CD8-positive, alpha-beta memory T cell (primary cell): ENCODE results near the gene SGCD. TPM values are rescaled to one million over a fixed set of nuclear protein-coding genes. Genes with fewer than 3 reads are reported as not detected.

Source experiments
- CTCF ChIA-PET: fragments of 350-600 bp; sonication (Branson Sonifier 250); formaldehyde crosslinking; loops from one replicate; lab custom pipeline; 2021; ENCODE audit warnings: antibody characterized with exemption; lab: Charles Lee
- POLR2A ChIA-PET: fragments of 350-600 bp; sonication (Branson Sonifier 250); formaldehyde crosslinking; loops from one replicate; lab custom pipeline; 2021; ENCODE audit warnings: antibody characterized with exemption; lab: Charles Lee
- DNase-seq, 5 donors: peaks; one replicate each; pipeline versions ENCODE4 v3.0.0 to v3.0.0-alpha.2; 2020 to 2022; ENCODE audit warnings: mixed read lengths in 1 of 5
- H3K27ac ChIP-seq: one replicate; pipeline ENCODE4 v1.7.0; 2013; ENCODE audit warnings: low read depth, mild to moderate bottlenecking, low read length, moderate library complexity
- H3K27me3 ChIP-seq: 2 replicates; pipeline ENCODE4 v1.7.0; 2013; ENCODE audit warnings: low read length, mild to moderate bottlenecking; ENCODE audit not compliant: insufficient read depth, poor library complexity, severe bottlenecking
- H3K36me3 ChIP-seq: 2 replicates; pipeline ENCODE4 v1.7.0; 2013; ENCODE audit warnings: mild to moderate bottlenecking, low read length, moderate library complexity; ENCODE audit not compliant: insufficient read depth
- H3K4me1 ChIP-seq: 2 replicates; pipeline ENCODE4 v1.7.0; 2013; ENCODE audit warnings: mild to moderate bottlenecking, low read length, moderate library complexity; ENCODE audit not compliant: insufficient read depth
- H3K4me3 ChIP-seq: 2 replicates; pipeline ENCODE4 v1.7.0; 2013; ENCODE audit warnings: mild to moderate bottlenecking, low read length
- H3K9me3 ChIP-seq: 2 replicates; pipeline ENCODE4 v1.7.0; 2013; ENCODE audit warnings: mild to moderate bottlenecking, low read length
- H3K27ac Mint-ChIP-seq, 8 donors: one replicate each; pipeline ENCODE4 v1.8.0; 2020 to 2021; ENCODE audit warnings: mixed read lengths in 8 of 8, mild to moderate bottlenecking in 6 of 8, inconsistent platforms in 3 of 8, moderate library complexity in 3 of 8
- H3K27me3 Mint-ChIP-seq, 2 donors: one replicate each; pipeline ENCODE4 v1.8.0; 2020 to 2021; ENCODE audit warnings: mixed read lengths in 2 of 2, mild to moderate bottlenecking in 1 of 2, moderate library complexity in 1 of 2
- H3K36me3 Mint-ChIP-seq, 3 donors: one replicate each; pipeline ENCODE4 v1.8.0; 2020 to 2021; ENCODE audit warnings: mixed read lengths in 3 of 3, inconsistent platforms in 1 of 3, mild to moderate bottlenecking in 1 of 3
- H3K4me1 Mint-ChIP-seq, 3 donors: one replicate each; pipeline ENCODE4 v1.8.0; 2020 to 2021; ENCODE audit warnings: mixed read lengths in 3 of 3, inconsistent platforms in 1 of 3, mild to moderate bottlenecking in 1 of 3
- H3K4me3 Mint-ChIP-seq, 7 donors: one replicate each; pipeline ENCODE4 v1.8.0; 2020 to 2021; ENCODE audit warnings: mixed read lengths in 7 of 7, mild to moderate bottlenecking in 6 of 7, moderate library complexity in 4 of 7, inconsistent platforms in 2 of 7
- H3K9me3 Mint-ChIP-seq, 5 donors: one replicate each; pipeline ENCODE4 v1.8.0; 2020 to 2022; ENCODE audit warnings: mixed read lengths in 5 of 5, mild to moderate bottlenecking in 3 of 5, moderate library complexity in 2 of 5, inconsistent platforms in 1 of 5
- polyA plus RNA-seq: library from polyadenylated mRNA; unstranded; fragments of 300-500 nt; fragmentation: Illumina TruSeq; gene quantifications from one replicate; pipeline ENCODE4 v1.2.3, GENCODE V29; 2021
- total RNA-seq, 2 experiments: library from RNA; stranded (reverse); gene quantifications; one replicate each; pipeline ENCODE4 v1.2.3, GENCODE V29; 2021

SGCD gene
- total and polyA plus RNA-seq, 3 experiments from 2014 or later, result 0.11 to 0.14 (median 0.11) TPM

DNA sequence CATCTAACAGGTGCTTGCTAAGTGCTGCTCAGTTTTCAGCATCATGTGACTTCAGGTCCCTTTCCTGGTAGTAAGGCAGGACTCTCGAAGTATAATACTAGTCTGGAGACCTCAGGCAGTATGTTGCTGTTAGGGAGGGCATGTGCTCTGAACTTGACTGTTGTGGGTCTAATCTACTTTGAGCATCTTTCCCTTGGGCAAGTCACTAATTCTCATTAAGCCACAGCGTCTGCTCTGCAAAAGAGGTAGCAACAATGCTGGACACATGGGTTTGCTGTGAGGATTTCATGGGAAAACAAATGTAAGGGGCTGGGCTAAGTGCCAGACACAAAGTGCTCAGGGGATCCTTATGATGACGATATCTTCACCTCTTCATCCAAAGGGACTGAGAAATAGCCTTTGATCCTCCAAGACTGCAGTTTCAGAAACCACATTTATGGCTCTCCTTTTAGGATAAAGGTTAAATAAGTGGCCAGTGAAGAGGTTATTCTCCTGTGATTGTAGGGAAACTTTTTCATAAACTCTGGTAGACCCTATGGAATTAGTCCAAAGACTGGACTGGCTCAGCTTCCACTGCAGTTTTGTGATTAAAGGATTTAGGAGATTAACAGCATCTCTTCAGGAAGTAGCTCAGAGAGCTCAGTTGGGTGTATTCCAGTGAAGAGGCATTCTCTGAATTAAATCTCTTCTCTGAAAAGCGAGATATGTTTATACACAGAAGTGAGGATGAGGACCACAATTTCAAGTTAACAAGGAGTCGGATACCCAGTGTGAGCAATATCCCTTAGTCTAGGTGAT lies 216.6 kb downstream of the SGCD start:
- no peak overlapping the region for H3K4me3 ChIP-seq
- H3K36me3 Mint-ChIP-seq, result no peaks in the 10 kb centered on the region
- POLR2A ChIA-PET, result no interaction called here
- no peaks in the 10 kb centered on the region for H3K9me3 Mint-ChIP-seq
- H3K4me1 Mint-ChIP-seq, result no peaks in the 10 kb centered on the region
- CTCF ChIA-PET, result interaction anchor here (1.0 kb wide), 1 partner anchor 26 kb away, joined by 3 read pairs; no protein-coding TSS in a partner anchor
- H3K27ac Mint-ChIP-seq, result no peak overlapping the region
- no peak overlapping the region for H3K27ac ChIP-seq
- H3K27me3 Mint-ChIP-seq, result peaks cover 2 to 17% of the 10 kb centered on the region in 2 donors
- no peaks in the 10 kb centered on the region for H3K4me1 ChIP-seq
- no peaks in the 10 kb centered on the region for H3K36me3 ChIP-seq
- H3K27me3 ChIP-seq, result no peaks in the 10 kb centered on the region
- no peak for DNase-seq
- no peaks in the 10 kb centered on the region for H3K9me3 ChIP-seq
- no peak overlapping the region for H3K4me3 Mint-ChIP-seq

GRCh38 chr5:156552855-156553358 lies 225.9 kb downstream of the SGCD start:
- Mint-ChIP-seq H3K4me1 (no peaks in the 10 kb centered on the region), H3K36me3 (no peaks in the 10 kb centered on the region), H3K27ac (no peak overlapping the region), H3K27me3 (peaks cover 15 to 18% of the 10 kb centered on the region in 2 donors), H3K4me3 (no peak overlapping the region), H3K9me3 (no peaks in the 10 kb centered on the region)
- no peak for DNase-seq
- no peaks in the 10 kb centered on the region for H3K4me1 ChIP-seq
- no peaks in the 10 kb centered on the region for H3K27me3 ChIP-seq
- POLR2A ChIA-PET, result no interaction called here
- no peak overlapping the region for H3K27ac ChIP-seq
- H3K36me3 ChIP-seq, result no peaks in the 10 kb centered on the region
- H3K9me3 ChIP-seq, result no peaks in the 10 kb centered on the region
- no peak overlapping the region for H3K4me3 ChIP-seq
- CTCF ChIA-PET, result no interaction called here

GRCh38 chr5:156556666-156557406 lies 229.9 kb downstream of the SGCD start:
- POLR2A ChIA-PET, result no interaction called here
- Histone ChIP-seq H3K27me3 (no peaks in the 10 kb centered on the region), H3K4me3 (no peak overlapping the region), H3K9me3 (no peaks in the 10 kb centered on the region), H3K4me1 (no peaks in the 10 kb centered on the region), H3K36me3 (no peaks in the 10 kb centered on the region), H3K27ac (no peak overlapping the region)
- CTCF ChIA-PET, result interaction anchor here (0.8 kb wide), 1 partner anchor 38 kb away, joined by 3 read pairs; no protein-coding TSS in a partner anchor
- Mint-ChIP-seq H3K9me3 (no peaks in the 10 kb centered on the region), H3K27me3 (peaks cover 14 to 22% of the 10 kb centered on the region in 2 donors), H3K36me3 (no peaks in the 10 kb centered on the region), H3K4me3 (no peak overlapping the region), H3K4me1 (no peaks in the 10 kb centered on the region), H3K27ac (no peak overlapping the region)
- no peak for DNase-seq

DNA sequence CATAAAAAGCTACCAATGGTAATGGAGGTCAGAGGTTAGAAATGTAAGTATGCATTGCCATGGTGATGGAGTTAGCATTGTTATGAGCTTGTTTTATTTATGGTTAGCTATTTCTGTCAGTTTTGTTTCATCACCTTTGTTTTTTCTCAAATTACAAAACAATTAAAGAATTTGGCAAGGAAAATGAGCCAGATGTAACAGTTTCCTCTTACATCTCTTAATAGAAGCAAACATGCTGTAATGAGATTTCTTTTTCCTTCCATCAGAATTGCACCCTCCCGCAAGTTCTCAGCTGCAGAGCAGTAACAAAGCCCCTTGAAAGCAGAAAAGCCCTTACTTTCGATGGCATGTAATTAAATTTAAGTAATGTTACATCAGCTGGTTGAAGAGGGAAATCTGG lies 233.0 kb downstream of the SGCD start:
- Mint-ChIP-seq H3K27ac (no peak overlapping the region), H3K36me3 (no peaks in the 10 kb centered on the region), H3K4me1 (no peaks in the 10 kb centered on the region), H3K9me3 (no peaks in the 10 kb centered on the region), H3K4me3 (no peak overlapping the region), H3K27me3 (peaks cover 12 to 23% of the 10 kb centered on the region in 2 donors)
- no peaks in the 10 kb centered on the region for H3K9me3 ChIP-seq
- no peak for DNase-seq
- CTCF ChIA-PET, result no interaction called here
- H3K4me3 ChIP-seq, result no peak overlapping the region
- POLR2A ChIA-PET, result no interaction called here
- H3K27me3 ChIP-seq, result no peaks in the 10 kb centered on the region
- H3K27ac ChIP-seq, result no peak overlapping the region
- no peaks in the 10 kb centered on the region for H3K36me3 ChIP-seq
- no peaks in the 10 kb centered on the region for H3K4me1 ChIP-seq

DNA sequence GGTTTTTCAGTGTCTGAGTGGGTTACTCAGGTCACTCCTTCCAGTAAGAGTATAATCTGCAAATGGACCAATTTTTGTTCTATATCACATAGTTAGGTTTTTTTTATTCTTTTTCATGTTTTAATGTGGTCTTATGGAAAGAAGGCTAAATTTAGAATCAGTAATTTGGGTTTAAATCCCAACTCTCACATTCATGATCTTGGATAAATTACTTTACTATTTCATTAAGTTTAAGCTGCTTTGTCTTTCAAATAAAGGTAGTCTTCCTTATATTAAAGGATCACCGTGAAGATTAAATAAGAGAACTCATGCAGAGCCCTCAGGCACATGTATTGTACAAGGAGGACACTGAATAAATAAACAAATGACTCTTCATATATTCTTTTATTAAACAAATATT lies 234.7 kb downstream of the SGCD start:
- Mint-ChIP-seq H3K27me3 (peaks cover 7 to 13% of the 10 kb centered on the region in 2 donors), H3K27ac (no peak overlapping the region), H3K4me3 (no peak overlapping the region), H3K9me3 (no peaks in the 10 kb centered on the region), H3K4me1 (no peaks in the 10 kb centered on the region), H3K36me3 (no peaks in the 10 kb centered on the region)
- POLR2A ChIA-PET, result no interaction called here
- H3K27me3 ChIP-seq, result no peaks in the 10 kb centered on the region
- no peak overlapping the region for H3K4me3 ChIP-seq
- CTCF ChIA-PET, result no interaction called here
- H3K36me3 ChIP-seq, result no peaks in the 10 kb centered on the region
- DNase-seq, result no peak
- H3K27ac ChIP-seq, result no peak overlapping the region
- no peaks in the 10 kb centered on the region for H3K4me1 ChIP-seq
- no peaks in the 10 kb centered on the region for H3K9me3 ChIP-seq

DNA sequence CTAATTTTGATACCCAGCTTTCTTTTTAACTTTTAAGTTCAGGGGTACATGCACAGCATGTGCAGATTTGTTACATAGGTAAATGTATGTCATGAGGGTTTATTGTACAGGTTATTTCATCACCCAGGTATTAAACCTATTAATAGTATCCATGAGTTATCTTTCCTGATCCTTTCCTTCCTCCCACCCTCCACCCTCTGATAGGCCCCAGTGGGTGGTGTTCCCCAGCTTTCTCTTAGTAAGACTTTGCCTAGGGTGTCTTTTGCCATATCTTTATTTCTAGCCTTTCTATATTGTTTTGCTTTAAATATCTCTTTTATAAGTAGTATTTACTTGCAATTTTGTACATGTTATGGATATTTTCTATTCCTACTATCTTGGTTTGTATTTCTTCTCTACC lies 243.7 kb downstream of the SGCD start:
- POLR2A ChIA-PET, result interaction anchor here (0.6 kb wide), 1 partner anchor 161 kb away, joined by 5 read pairs; no protein-coding TSS in a partner anchor

GRCh38 chr5:156581725-156582124 lies 254.8 kb downstream of the SGCD start:
- POLR2A ChIA-PET, result no interaction called here
- Histone ChIP-seq H3K27ac (no peak overlapping the region), H3K27me3 (no peaks in the 10 kb centered on the region), H3K4me1 (no peaks in the 10 kb centered on the region), H3K36me3 (no peaks in the 10 kb centered on the region), H3K4me3 (no peak overlapping the region), H3K9me3 (no peaks in the 10 kb centered on the region)
- DNase-seq, result no peak
- Mint-ChIP-seq H3K4me3 (no peak overlapping the region), H3K36me3 (peaks cover 0 to 4% (median 1%) of the 10 kb centered on the region in 3 donors), H3K27ac (no peak overlapping the region), H3K27me3 (peaks cover 12 to 27% of the 10 kb centered on the region in 2 donors), H3K4me1 (no peaks in the 10 kb centered on the region), H3K9me3 (peaks cover 0 to 18% (median 6%) of the 10 kb centered on the region in 5 donors)
- CTCF ChIA-PET, result no interaction called here

More for the DNA sequence above, 243.7 kb downstream of the SGCD start:
- CTCF ChIA-PET, result no interaction called here
- H3K27ac ChIP-seq, result no peak overlapping the region
- no peaks in the 10 kb centered on the region for H3K9me3 Mint-ChIP-seq
- no peaks in the 10 kb centered on the region for H3K36me3 Mint-ChIP-seq
- no peaks in the 10 kb centered on the region for H3K27me3 ChIP-seq
- H3K4me1 Mint-ChIP-seq, result no peaks in the 10 kb centered on the region
- no peak for DNase-seq
- H3K27me3 Mint-ChIP-seq, result peaks cover 0 to 1% of the 10 kb centered on the region in 2 donors
- H3K4me3 ChIP-seq, result no peak overlapping the region
- no peak overlapping the region for H3K27ac Mint-ChIP-seq
- H3K36me3 ChIP-seq, result no peaks in the 10 kb centered on the region
- no peaks in the 10 kb centered on the region for H3K4me1 ChIP-seq
- H3K9me3 ChIP-seq, result no peaks in the 10 kb centered on the region
- H3K4me3 Mint-ChIP-seq, result no peak overlapping the region

DNA sequence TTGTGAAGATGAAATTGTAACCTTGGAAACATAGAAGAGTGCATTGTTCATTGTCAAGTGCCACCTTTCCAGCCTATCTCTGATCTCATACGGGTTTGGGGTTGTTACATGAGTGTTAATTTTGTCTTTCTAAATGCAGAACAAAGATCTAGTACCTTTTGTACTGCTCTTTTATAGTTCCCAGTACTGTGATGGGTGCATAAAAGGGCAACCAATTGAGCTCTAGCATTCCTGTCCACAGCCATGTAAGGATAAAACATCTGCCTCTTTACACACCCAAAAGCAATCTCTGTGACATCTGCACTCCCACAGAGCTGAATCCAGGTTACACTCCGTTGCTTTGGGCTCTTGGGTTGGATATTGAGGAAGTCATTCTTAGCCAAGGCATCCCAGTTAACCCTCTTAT lies 255.2 kb downstream of the SGCD start:
- no peak overlapping the region for H3K4me3 Mint-ChIP-seq
- no peak for DNase-seq
- H3K27me3 ChIP-seq, result no peaks in the 10 kb centered on the region
- peaks cover 12 to 28% of the 10 kb centered on the region in 2 donors for H3K27me3 Mint-ChIP-seq
- no peak overlapping the region for H3K27ac ChIP-seq
- CTCF ChIA-PET, result no interaction called here
- no peaks in the 10 kb centered on the region for H3K4me1 ChIP-seq
- peaks cover 0 to 16% (median 6%) of the 10 kb centered on the region in 5 donors for H3K9me3 Mint-ChIP-seq
- no peak overlapping the region for H3K27ac Mint-ChIP-seq
- POLR2A ChIA-PET, result no interaction called here
- H3K36me3 Mint-ChIP-seq, result peaks cover 0 to 4% (median 1%) of the 10 kb centered on the region in 3 donors
- H3K4me1 Mint-ChIP-seq, result no peaks in the 10 kb centered on the region
- H3K9me3 ChIP-seq, result no peaks in the 10 kb centered on the region
- no peaks in the 10 kb centered on the region for H3K36me3 ChIP-seq
- H3K4me3 ChIP-seq, result no peak overlapping the region
